Left ventricle myocardium inferior (tissue), 1 donor: ENCODE results near the gene EPX. TPM values are rescaled to one million over a fixed set of nuclear protein-coding genes. Genes with fewer than 3 reads are reported as not detected.

ENCODE experiments used
- DNase-seq: peaks from one replicate; pipeline ENCODE4 v3.0.0-alpha.2; 2020
- H3K27ac ChIP-seq: fragments of 200-600 bp; replicated peaks from 2 replicates; pipeline ENCODE4 v1.8.0; 2021
- H3K27me3 ChIP-seq: fragments of 200-600 bp; 2 replicates; pipeline ENCODE4 v1.8.0; 2021; ENCODE audit warnings: low read depth
- H3K36me3 ChIP-seq: fragments of 200-600 bp; 2 replicates; pipeline ENCODE4 v1.8.0; 2021
- H3K4me1 ChIP-seq: fragments of 200-600 bp; 2 replicates; pipeline ENCODE4 v1.8.0; 2021
- H3K4me3 ChIP-seq: fragments of 200-600 bp; 2 replicates; pipeline ENCODE4 v1.8.0; 2021; ENCODE audit warnings: mild to moderate bottlenecking, moderate library complexity
- H3K9me3 ChIP-seq: fragments of 200-600 bp; replicated peaks from 2 replicates; pipeline ENCODE4 v1.8.0; 2021
- CTCF ChIP-seq: fragments of 200-600 bp; IDR thresholded peaks from 2 replicates; pipeline ENCODE4 v1.8.0; 2021; ENCODE audit warnings: antibody characterized with exemption, mild to moderate bottlenecking, borderline replicate concordance
- intact Hi-C: fragments of 100-400 bp; cut with micrococcal nuclease; formaldehyde crosslinking; loops from one replicate; pipeline ENCODE4 v1.11.0; 2022
- total RNA-seq: library from RNA; stranded (reverse); fragmentation: NEBNext Ultra II Directional; extraction: Animal tissue kit (Norgen Biotek cat#: 25700); gene quantifications from one replicate; pipeline ENCODE4 v1.2.1, GENCODE V29; 2021
- donor health status: DM: no; HTN: yes; CAD: no; lungs with severe emphysema.

EPX gene
- total RNA-seq, 1 donor from 2014 or later = not detected

GRCh38 chr17:58242171-58242784, 49.8 kb downstream of the EPX start:
- no peak for TF ChIP-seq CTCF
- no peak for DNase-seq
- no peak overlapping the region for H3K4me3 ChIP-seq
- no peak overlapping the region for H3K27ac ChIP-seq
- intact Hi-C loops = no loop called here
- no peaks in the 10 kb centered on the region for H3K9me3 ChIP-seq
- peaks cover 98% of the 10 kb centered on the region for H3K27me3 ChIP-seq
- no peaks in the 10 kb centered on the region for H3K36me3 ChIP-seq
- H3K4me1 ChIP-seq = no peaks in the 10 kb centered on the region

- DNase-seq = no peak
- H3K4me1 ChIP-seq = peaks cover 10% of the 10 kb centered on the region
- intact Hi-C loops = no loop called here
- no peaks in the 10 kb centered on the region for H3K36me3 ChIP-seq
- H3K27me3 ChIP-seq = peaks cover 97% of the 10 kb centered on the region
- H3K27ac ChIP-seq = no peak overlapping the region
- no peaks in the 10 kb centered on the region for H3K9me3 ChIP-seq
- no peak for TF ChIP-seq CTCF
- H3K4me3 ChIP-seq = no peak overlapping the region
These were observed 52.4 kb downstream of the EPX start for GRCh38 chr17:58244963-58245362.

GRCh38 chr17:58245428-58246103, 53.0 kb downstream of the EPX start:
- no peak overlapping the region for H3K27ac ChIP-seq
- H3K9me3 ChIP-seq = no peaks in the 10 kb centered on the region
- no peaks in the 10 kb centered on the region for H3K36me3 ChIP-seq
- peaks cover 97% of the 10 kb centered on the region for H3K27me3 ChIP-seq
- peaks cover 10% of the 10 kb centered on the region for H3K4me1 ChIP-seq
- intact Hi-C loops = no loop called here
- no peak for DNase-seq
- TF ChIP-seq CTCF = no peak
- no peak overlapping the region for H3K4me3 ChIP-seq

- peaks cover 10% of the 10 kb centered on the region for H3K4me1 ChIP-seq
- no peak overlapping the region for H3K27ac ChIP-seq
- H3K36me3 ChIP-seq = no peaks in the 10 kb centered on the region
- H3K9me3 ChIP-seq = no peaks in the 10 kb centered on the region
- no peak overlapping the region for H3K4me3 ChIP-seq
- peaks cover 97% of the 10 kb centered on the region for H3K27me3 ChIP-seq
- intact Hi-C loops = no loop called here
- no peak for DNase-seq
- no peak for TF ChIP-seq CTCF
These were observed 53.7 kb downstream of the EPX start for GRCh38 chr17:58246104-58246740.

GRCh38 chr17:58246781-58247180, 54.3 kb downstream of the EPX start:
- Histone ChIP-seq H3K27me3 (peaks cover 97% of the 10 kb centered on the region), H3K27ac (no peak overlapping the region), H3K4me3 (no peak overlapping the region), H3K36me3 (no peaks in the 10 kb centered on the region), H3K9me3 (no peaks in the 10 kb centered on the region), H3K4me1 (peaks cover 10% of the 10 kb centered on the region)
- intact Hi-C loops = no loop called here
- no peak for DNase-seq
- TF ChIP-seq CTCF = no peak
